ENCODE measurements around the gene DEFB125. TPM values are rescaled to one million over a fixed set of nuclear protein-coding genes. Genes with fewer than 3 reads are reported as not detected.

DEFB125 gene, protein sequence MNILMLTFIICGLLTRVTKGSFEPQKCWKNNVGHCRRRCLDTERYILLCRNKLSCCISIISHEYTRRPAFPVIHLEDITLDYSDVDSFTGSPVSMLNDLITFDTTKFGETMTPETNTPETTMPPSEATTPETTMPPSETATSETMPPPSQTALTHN
- not detected for total RNA-seq
- not detected for polyA plus RNA-seq
- long read RNA-seq, donor 1, result 0 reads
- long read RNA-seq, donor 2, result 0 reads

DNA sequence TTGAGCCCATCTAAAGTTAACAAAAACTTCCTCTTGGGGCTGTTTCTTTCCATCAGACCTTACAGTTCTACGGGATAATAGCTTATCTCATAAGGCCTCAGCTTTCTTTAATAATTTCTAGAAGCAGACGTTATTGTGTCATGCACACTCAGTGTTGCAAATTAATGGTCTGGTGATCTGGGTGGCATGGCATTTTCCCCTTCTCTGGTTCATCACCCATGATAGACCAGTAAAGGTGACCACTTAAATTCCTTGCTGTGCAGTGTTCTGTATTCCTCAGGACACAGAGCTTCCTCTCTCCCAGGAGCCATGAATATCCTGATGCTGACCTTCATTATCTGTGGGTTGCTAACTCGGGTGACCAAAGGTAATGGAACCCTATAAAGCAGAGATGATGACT lies at the start of gene DEFB125:
TSS of gene DEFB125 (plus strand) at position 272 of the 400 bp plus-strand sequence. CDS start at position 310, 38 bp downstream.
- Histone ChIP-seq H3K4me3 (ENCODE audit: low read length in 2 of 2) (no peak within 1 kb of the TSS), H3K27me3 (ENCODE audit: control insufficient read depth in 1 of 2, insufficient read depth in 2 of 2, low read length in 1 of 2) (no peaks in the 10 kb centered on the region), H3K9me3 (ENCODE audit: control insufficient read depth, low read length) (no peaks in the 10 kb centered on the region), H3K27ac (ENCODE audit: low read depth in 1 of 2, low read length in 2 of 2) (no peak within 1 kb of the TSS), H3K4me1 (ENCODE audit: control insufficient read depth in 1 of 2, insufficient read depth in 2 of 2, low read length in 2 of 2) (no peaks in the 10 kb centered on the region), H3K36me3 (ENCODE audit: control insufficient read depth in 1 of 2, insufficient read depth in 2 of 2, low read length in 1 of 2) (no peaks in the 10 kb centered on the region)
- intact Hi-C loops (cut with DNase I), result no loop called here
- no peak for ATAC-seq (ENCODE audit: low FRiP score)
- WGBS, 2 donors, result 55 to 58% methylated on average over 3 of the region's 3 CpGs
- no peak for DNase-seq

DNA sequence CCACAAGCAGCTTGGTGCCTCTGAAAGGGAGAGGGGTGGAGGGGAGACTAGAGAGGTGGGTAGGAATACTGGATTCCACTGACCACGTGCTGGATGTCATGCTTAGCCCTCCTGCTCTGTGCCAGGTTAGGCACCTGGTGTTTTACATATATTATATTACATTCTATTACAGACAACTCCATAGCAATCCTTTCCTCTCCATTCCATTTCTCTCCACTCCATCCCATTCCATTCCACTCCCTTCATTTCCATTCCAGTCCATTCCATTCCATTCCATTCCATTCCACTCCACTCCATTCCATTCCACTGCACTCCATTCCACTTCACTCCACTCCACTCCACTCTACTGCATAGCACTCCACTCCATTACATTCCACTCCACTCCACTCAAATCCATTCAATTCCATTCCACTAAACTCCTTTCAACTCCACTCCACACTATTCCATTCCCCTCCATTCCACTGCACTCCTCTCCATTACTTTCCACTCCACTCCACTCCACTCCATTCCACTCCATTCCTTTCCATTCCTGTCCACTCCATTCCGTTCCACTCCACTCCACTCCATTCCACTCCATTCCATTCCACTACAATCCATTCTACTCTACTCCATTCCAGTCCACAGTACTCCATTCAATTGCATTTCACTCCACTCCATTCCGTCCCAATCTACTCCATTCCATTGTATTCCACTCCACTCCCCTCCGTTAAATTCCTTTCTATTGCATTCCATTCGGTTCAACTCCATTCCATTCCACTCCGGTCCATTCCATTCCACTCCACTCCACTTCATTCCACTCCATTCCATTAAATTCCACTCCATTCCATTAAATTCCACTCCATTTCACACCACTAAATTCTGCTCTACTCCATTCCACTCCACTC lies 27.2 kb upstream of the DEFB125 start:
- WGBS, 2 donors, result 61% methylated on average over 6 of the region's 6 CpGs
- DNase-seq, result no peak
- ATAC-seq (ENCODE audit: low FRiP score), result no peak
- no peaks in the 10 kb centered on the region for H3K36me3 ChIP-seq (ENCODE audit: control insufficient read depth in 1 of 2, insufficient read depth in 2 of 2, low read length in 1 of 2)
- H3K9me3 ChIP-seq (ENCODE audit: control insufficient read depth, low read length), result peaks cover 4% of the 10 kb centered on the region
- no peaks in the 10 kb centered on the region for H3K4me1 ChIP-seq (ENCODE audit: control insufficient read depth in 1 of 2, insufficient read depth in 2 of 2, low read length in 2 of 2)
- intact Hi-C loops (cut with DNase I), result no loop called here
- no peak overlapping the region for H3K4me3 ChIP-seq (ENCODE audit: low read length in 2 of 2)
- H3K27ac ChIP-seq (ENCODE audit: low read depth in 1 of 2, low read length in 2 of 2), result no peak overlapping the region
- H3K27me3 ChIP-seq (ENCODE audit: control insufficient read depth in 1 of 2, insufficient read depth in 2 of 2, low read length in 1 of 2), result no peaks in the 10 kb centered on the region

DNA sequence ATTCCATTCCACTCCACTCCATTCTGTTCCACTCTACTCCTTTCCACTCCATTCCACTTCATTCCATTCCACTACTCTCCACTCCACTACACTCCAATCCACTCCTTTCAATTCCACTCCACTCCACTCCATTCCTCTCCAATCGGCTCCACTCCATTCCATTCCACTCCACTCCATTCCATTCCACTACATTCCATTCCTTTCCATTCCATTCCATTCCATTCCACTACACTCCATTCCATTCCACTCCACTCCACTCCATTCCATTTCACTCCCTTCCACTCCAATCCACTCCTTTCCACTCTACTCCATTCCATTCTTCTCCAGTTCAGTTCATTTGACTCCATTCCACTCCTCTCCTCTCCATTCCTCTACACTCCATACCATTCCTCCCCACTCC lies 26.2 kb upstream of the DEFB125 start:
- no peak overlapping the region for H3K27ac ChIP-seq (ENCODE audit: low read depth in 1 of 2, low read length in 2 of 2)
- peaks cover 4% of the 10 kb centered on the region for H3K9me3 ChIP-seq (ENCODE audit: control insufficient read depth, low read length)
- WGBS, 2 donors, result 92 to 97% methylated on average over 1 of the region's 1 CpG
- intact Hi-C loops (cut with DNase I), result no loop called here
- ATAC-seq (ENCODE audit: low FRiP score), result peak; percentile 60
- H3K4me1 ChIP-seq (ENCODE audit: control insufficient read depth in 1 of 2, insufficient read depth in 2 of 2, low read length in 2 of 2), result no peaks in the 10 kb centered on the region
- no peak overlapping the region for H3K4me3 ChIP-seq (ENCODE audit: low read length in 2 of 2)
- no peaks in the 10 kb centered on the region for H3K27me3 ChIP-seq (ENCODE audit: control insufficient read depth in 1 of 2, insufficient read depth in 2 of 2, low read length in 1 of 2)
- DNase-seq, result no peak
- no peaks in the 10 kb centered on the region for H3K36me3 ChIP-seq (ENCODE audit: control insufficient read depth in 1 of 2, insufficient read depth in 2 of 2, low read length in 1 of 2)

DNA sequence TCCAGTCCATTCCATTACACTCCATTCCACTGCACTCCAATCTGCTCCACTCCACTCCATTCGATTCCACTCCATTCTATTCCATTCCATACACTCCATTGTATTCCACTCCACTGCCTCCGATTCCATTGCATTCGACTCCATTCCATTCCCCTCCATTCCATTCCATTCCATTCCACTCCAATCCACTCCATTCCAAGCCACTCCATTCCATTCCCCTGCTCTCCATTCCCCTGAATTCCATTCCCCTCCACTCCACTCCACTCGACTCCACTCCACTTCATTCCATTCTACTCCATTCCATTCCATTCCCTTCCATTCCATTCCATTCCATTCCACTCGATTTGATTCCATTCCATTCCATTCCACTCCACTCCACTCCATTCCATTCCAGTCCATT lies 25.7 kb upstream of the DEFB125 start:
- Histone ChIP-seq H3K9me3 (ENCODE audit: control insufficient read depth, low read length) (peaks cover 4% of the 10 kb centered on the region), H3K36me3 (ENCODE audit: control insufficient read depth in 1 of 2, insufficient read depth in 2 of 2, low read length in 1 of 2) (no peaks in the 10 kb centered on the region), H3K27me3 (ENCODE audit: control insufficient read depth in 1 of 2, insufficient read depth in 2 of 2, low read length in 1 of 2) (no peaks in the 10 kb centered on the region), H3K4me1 (ENCODE audit: control insufficient read depth in 1 of 2, insufficient read depth in 2 of 2, low read length in 2 of 2) (no peaks in the 10 kb centered on the region), H3K4me3 (ENCODE audit: low read length in 2 of 2) (no peak overlapping the region), H3K27ac (ENCODE audit: low read depth in 1 of 2, low read length in 2 of 2) (no peak overlapping the region)
- DNase-seq (no peak), ATAC-seq (ENCODE audit: low FRiP score) (peak; percentile 62)
- intact Hi-C loops (cut with DNase I), result no loop called here
- WGBS, 2 donors, result 74 to 77% methylated on average over 5 of the region's 5 CpGs

DNA sequence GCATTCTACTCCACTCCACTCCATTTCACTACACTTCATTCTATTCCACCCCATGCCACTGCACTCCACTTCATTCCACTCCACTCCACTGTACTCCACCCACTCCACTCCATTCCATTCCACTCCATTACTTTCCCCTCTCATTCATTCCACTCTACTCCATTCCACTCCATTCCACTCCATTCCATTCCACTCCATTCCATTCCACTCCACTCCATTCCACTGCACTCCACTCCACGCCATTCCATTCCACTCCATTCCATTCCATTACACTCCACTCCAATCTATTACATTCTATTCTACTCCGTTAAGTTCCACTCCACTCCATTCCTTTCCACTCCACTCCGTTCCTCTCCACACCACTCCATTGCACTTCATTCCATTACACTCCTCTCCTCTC lies 25.0 kb upstream of the DEFB125 start:
- Histone ChIP-seq H3K27me3 (ENCODE audit: control insufficient read depth in 1 of 2, insufficient read depth in 2 of 2, low read length in 1 of 2) (no peaks in the 10 kb centered on the region), H3K9me3 (ENCODE audit: control insufficient read depth, low read length) (peaks cover 6% of the 10 kb centered on the region), H3K4me1 (ENCODE audit: control insufficient read depth in 1 of 2, insufficient read depth in 2 of 2, low read length in 2 of 2) (no peaks in the 10 kb centered on the region), H3K36me3 (ENCODE audit: control insufficient read depth in 1 of 2, insufficient read depth in 2 of 2, low read length in 1 of 2) (no peaks in the 10 kb centered on the region), H3K27ac (ENCODE audit: low read depth in 1 of 2, low read length in 2 of 2) (no peak overlapping the region), H3K4me3 (ENCODE audit: low read length in 2 of 2) (no peak overlapping the region)
- intact Hi-C loops (cut with DNase I), result no loop called here
- no peak for DNase-seq
- peak; percentile 65 for ATAC-seq (ENCODE audit: low FRiP score)
- 78 to 81% methylated on average over 3 of the region's 3 CpGs for WGBS, 2 donors

DNA sequence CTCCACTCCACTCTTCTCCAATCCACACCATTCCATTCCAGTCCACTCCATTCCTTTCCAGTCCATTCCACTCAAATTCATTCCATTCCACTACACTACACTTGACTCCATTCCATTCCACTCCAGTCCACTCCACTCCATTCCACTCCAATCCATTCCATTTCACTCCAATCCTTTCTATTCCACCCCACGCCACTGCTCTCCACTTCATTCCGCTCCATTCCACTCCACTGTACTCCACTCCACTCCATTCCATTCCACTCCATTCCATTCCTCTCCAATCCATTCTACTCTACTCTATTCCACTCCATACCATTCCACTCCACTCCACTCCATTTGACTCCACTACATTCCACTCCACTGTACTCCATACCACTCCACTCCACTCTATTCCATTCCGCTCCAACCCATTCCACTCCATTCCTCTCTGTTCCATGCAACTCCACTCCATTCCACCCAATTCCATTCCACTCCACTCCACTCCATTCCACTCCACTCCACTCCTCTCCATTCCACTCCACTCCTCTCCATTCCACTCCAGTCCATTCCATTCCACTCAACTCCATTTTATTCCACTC lies 23.4 kb upstream of the DEFB125 start:
- Histone ChIP-seq H3K4me3 (ENCODE audit: low read length in 2 of 2) (no peak overlapping the region), H3K36me3 (ENCODE audit: control insufficient read depth in 1 of 2, insufficient read depth in 2 of 2, low read length in 1 of 2) (no peaks in the 10 kb centered on the region), H3K9me3 (ENCODE audit: control insufficient read depth, low read length) (peaks cover 6% of the 10 kb centered on the region), H3K27me3 (ENCODE audit: control insufficient read depth in 1 of 2, insufficient read depth in 2 of 2, low read length in 1 of 2) (no peaks in the 10 kb centered on the region), H3K4me1 (ENCODE audit: control insufficient read depth in 1 of 2, insufficient read depth in 2 of 2, low read length in 2 of 2) (no peaks in the 10 kb centered on the region), H3K27ac (ENCODE audit: low read depth in 1 of 2, low read length in 2 of 2) (no peak overlapping the region)
- intact Hi-C loops (cut with DNase I), result no loop called here
- ATAC-seq (ENCODE audit: low FRiP score), result no peak
- no peak for DNase-seq
- WGBS, 2 donors, result 87 to 95% methylated on average over 3 of the region's 3 CpGs

DNA sequence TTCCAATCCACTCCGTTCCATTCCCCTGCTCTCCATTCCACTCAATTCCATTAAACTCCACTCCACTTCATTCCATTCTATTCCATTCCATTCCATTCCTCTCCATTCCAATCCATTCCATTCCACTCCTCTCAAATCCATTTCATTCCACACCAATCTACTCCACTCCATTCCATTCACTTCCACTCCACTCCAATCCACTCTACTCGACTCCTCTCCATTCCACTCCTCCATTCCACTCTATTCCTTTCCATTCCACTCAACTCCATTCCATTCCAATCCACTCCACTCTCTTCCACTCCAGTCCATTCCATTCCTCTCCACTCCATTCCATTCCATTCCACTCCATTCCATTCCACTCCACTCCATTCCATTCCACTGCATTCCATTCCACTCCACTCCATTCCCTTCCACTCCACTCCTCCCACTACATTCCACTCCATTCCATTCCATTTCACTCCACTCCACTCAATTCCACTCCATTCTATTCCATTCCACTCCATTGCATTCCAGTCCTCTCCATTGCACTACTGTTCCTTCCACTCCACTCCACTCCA lies 22.6 kb upstream of the DEFB125 start:
- DNase-seq (no peak), ATAC-seq (ENCODE audit: low FRiP score) (peak; percentile 58)
- Histone ChIP-seq H3K4me3 (ENCODE audit: low read length in 2 of 2) (no peak overlapping the region), H3K4me1 (ENCODE audit: control insufficient read depth in 1 of 2, insufficient read depth in 2 of 2, low read length in 2 of 2) (no peaks in the 10 kb centered on the region), H3K36me3 (ENCODE audit: control insufficient read depth in 1 of 2, insufficient read depth in 2 of 2, low read length in 1 of 2) (no peaks in the 10 kb centered on the region), H3K9me3 (ENCODE audit: control insufficient read depth, low read length) (peaks cover 6% of the 10 kb centered on the region), H3K27me3 (ENCODE audit: control insufficient read depth in 1 of 2, insufficient read depth in 2 of 2, low read length in 1 of 2) (no peaks in the 10 kb centered on the region), H3K27ac (ENCODE audit: low read depth in 1 of 2, low read length in 2 of 2) (no peak overlapping the region)
- 77 to 79% methylated on average over 2 of the region's 2 CpGs for WGBS, 2 donors
- intact Hi-C loops (cut with DNase I), result no loop called here

DNA sequence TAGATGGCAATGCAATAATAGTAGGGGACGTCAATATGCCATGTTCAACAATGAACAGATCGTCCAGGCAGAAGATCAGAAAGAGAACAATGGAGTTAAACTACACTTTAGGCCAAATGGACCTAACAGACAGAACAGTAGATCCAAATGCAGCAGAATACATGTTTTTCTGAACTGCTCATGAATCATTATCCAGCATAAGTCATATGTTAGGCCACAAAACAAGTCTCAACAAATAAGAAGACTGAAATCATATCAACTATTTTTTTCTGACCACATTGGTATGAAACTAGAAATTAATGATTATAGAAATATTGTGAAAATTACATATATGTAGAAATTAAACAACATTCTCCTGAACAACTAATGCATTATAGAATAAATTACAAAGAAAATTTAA lies 10.2 kb upstream of the DEFB125 start:
- Histone ChIP-seq H3K4me1 (ENCODE audit: control insufficient read depth in 1 of 2, insufficient read depth in 2 of 2, low read length in 2 of 2) (no peaks in the 10 kb centered on the region), H3K27me3 (ENCODE audit: control insufficient read depth in 1 of 2, insufficient read depth in 2 of 2, low read length in 1 of 2) (no peaks in the 10 kb centered on the region), H3K27ac (ENCODE audit: low read depth in 1 of 2, low read length in 2 of 2) (no peak overlapping the region), H3K4me3 (ENCODE audit: low read length in 2 of 2) (no peak overlapping the region), H3K9me3 (ENCODE audit: control insufficient read depth, low read length) (peaks cover 3% of the 10 kb centered on the region), H3K36me3 (ENCODE audit: control insufficient read depth in 1 of 2, insufficient read depth in 2 of 2, low read length in 1 of 2) (no peaks in the 10 kb centered on the region)
- ATAC-seq (ENCODE audit: low FRiP score) (no peak), DNase-seq (no peak)
- intact Hi-C loops (cut with DNase I), result no loop called here
- WGBS, 2 donors, result 43 to 46% methylated on average over 2 of the region's 2 CpGs

All from aorta (tissue), 5 donors.